Ishikawa (cell line): ENCODE data around the gene DNAJC6.

Source experiments
- CEBPB ChIP-seq: IDR thresholded peaks from 2 replicates; pipeline ENCODE4 v1.6.1; 2012
- EGR1 ChIP-seq: IDR thresholded peaks from 2 replicates; pipeline ENCODE4 v1.6.1; 2012
- EP300 ChIP-seq: IDR thresholded peaks from 2 replicates; pipeline ENCODE4 v1.6.1; 2012; ENCODE audit warnings: borderline replicate concordance
- FOXM1 ChIP-seq: IDR thresholded peaks from 2 replicates; pipeline ENCODE4 v1.6.1; 2012; ENCODE audit warnings: low read depth, borderline replicate concordance
- NFIC ChIP-seq: IDR thresholded peaks from 2 replicates; pipeline ENCODE4 v1.6.1; 2012
- RAD21 ChIP-seq: IDR thresholded peaks from 2 replicates; pipeline ENCODE4 v1.6.1; 2012; ENCODE audit warnings: low read depth
- TAF1 ChIP-seq: IDR thresholded peaks from 2 replicates; pipeline ENCODE4 v1.6.1; 2012; ENCODE audit warnings: low read depth, mild to moderate bottlenecking
- YY1 ChIP-seq: IDR thresholded peaks from 2 replicates; pipeline ENCODE4 v1.6.1; 2012; ENCODE audit warnings: low read depth
- ZBTB7A ChIP-seq: IDR thresholded peaks from 2 replicates; pipeline ENCODE4 v1.6.1; 2012; ENCODE audit warnings: low read depth
- TF ChIP-seq, protein P1 (sequence below): IDR thresholded peaks from 2 replicates; pipeline ENCODE4 v1.6.1; 2012
- TF ChIP-seq, protein P2 (sequence below): IDR thresholded peaks from 2 replicates; pipeline ENCODE4 v1.6.1; 2012; ENCODE audit warnings: low read depth, mild to moderate bottlenecking
- TF ChIP-seq, protein P3 (sequence below): IDR thresholded peaks from 2 replicates; pipeline ENCODE4 v1.6.1; 2012

DNA sequence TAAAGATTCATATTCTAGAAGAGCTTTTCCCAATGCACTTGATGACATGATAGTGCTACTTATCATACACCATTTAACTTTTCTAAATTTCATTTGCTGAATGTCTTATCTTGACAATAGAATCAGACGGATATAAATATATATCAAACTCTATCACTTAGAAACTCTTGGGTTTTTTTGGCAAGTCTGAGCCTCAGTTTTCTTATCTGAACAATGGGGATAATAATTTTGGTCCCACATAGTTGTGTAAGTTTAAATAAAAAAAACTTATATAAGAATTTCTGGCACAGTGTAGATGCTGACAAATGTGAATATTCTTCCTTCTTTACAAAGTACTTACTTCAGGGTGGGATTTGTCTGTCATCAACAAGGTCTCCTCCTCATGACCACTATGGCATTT, 89.7 kb downstream of the DNAJC6 start:
- TF ChIP-seq, protein P1, sequence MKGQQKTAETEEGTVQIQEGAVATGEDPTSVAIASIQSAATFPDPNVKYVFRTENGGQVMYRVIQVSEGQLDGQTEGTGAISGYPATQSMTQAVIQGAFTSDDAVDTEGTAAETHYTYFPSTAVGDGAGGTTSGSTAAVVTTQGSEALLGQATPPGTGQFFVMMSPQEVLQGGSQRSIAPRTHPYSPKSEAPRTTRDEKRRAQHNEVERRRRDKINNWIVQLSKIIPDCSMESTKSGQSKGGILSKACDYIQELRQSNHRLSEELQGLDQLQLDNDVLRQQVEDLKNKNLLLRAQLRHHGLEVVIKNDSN, result no peak
- no peak for TF ChIP-seq EP300
- TF ChIP-seq NFIC, result no peak
- no peak for TF ChIP-seq RAD21
- TF ChIP-seq TAF1, result no peak
- TF ChIP-seq EGR1, result no peak
- TF ChIP-seq CEBPB, result no peak
- no peak for TF ChIP-seq ZBTB7A
- TF ChIP-seq, protein P2, sequence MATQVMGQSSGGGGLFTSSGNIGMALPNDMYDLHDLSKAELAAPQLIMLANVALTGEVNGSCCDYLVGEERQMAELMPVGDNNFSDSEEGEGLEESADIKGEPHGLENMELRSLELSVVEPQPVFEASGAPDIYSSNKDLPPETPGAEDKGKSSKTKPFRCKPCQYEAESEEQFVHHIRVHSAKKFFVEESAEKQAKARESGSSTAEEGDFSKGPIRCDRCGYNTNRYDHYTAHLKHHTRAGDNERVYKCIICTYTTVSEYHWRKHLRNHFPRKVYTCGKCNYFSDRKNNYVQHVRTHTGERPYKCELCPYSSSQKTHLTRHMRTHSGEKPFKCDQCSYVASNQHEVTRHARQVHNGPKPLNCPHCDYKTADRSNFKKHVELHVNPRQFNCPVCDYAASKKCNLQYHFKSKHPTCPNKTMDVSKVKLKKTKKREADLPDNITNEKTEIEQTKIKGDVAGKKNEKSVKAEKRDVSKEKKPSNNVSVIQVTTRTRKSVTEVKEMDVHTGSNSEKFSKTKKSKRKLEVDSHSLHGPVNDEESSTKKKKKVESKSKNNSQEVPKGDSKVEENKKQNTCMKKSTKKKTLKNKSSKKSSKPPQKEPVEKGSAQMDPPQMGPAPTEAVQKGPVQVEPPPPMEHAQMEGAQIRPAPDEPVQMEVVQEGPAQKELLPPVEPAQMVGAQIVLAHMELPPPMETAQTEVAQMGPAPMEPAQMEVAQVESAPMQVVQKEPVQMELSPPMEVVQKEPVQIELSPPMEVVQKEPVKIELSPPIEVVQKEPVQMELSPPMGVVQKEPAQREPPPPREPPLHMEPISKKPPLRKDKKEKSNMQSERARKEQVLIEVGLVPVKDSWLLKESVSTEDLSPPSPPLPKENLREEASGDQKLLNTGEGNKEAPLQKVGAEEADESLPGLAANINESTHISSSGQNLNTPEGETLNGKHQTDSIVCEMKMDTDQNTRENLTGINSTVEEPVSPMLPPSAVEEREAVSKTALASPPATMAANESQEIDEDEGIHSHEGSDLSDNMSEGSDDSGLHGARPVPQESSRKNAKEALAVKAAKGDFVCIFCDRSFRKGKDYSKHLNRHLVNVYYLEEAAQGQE, result no peak
- no peak for TF ChIP-seq FOXM1
- TF ChIP-seq, protein P3, sequence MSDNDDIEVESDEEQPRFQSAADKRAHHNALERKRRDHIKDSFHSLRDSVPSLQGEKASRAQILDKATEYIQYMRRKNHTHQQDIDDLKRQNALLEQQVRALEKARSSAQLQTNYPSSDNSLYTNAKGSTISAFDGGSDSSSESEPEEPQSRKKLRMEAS, result no peak
- TF ChIP-seq YY1, result no peak
